ENCODE data around the gene KLC1. TPM values are rescaled to one million over a fixed set of nuclear protein-coding genes. Genes with fewer than 3 reads are reported as not detected.

The KLC1 gene
- total and polyA plus RNA-seq, 2 of the 13 experiments (the other 11 are each of a cell fraction or from before 2014, with no cell fraction given): 53.2 to 63.5 TPM

DNA sequence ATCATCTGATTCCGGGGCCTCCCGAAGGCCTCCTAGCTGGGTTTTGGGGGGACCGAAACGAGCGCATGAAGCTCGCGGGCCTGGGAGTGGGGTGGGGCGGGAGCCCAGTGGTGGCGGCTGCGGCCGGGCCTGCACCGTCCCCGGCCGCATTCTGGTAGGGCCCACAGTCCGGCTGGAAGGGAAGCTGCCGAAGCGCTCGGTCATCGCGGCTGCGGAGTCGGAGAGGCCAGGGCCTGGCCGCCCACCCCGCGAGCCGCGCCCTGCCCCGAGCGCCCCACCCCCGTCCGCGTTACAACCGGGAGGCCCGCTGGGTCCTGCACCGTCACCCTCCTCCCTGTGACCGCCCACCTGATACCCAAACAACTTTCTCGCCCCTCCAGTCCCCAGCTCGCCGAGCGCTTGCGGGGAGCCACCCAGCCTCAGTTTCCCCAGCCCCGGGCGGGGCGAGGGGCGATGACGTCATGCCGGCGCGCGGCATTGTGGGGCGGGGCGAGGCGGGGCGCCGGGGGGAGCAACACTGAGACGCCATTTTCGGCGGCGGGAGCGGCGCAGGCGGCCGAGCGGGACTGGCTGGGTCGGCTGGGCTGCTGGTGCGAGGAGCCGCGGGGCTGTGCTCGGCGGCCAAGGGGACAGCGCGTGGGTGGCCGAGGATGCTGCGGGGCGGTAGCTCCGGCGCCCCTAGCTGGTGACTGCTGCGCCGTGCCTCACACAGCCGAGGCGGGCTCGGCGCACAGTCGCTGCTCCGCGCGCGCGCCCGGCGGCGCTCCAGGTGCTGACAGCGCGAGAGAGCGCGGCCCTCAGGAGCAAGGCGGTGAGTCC, at the start of gene KLC1 (continued):
- TF ChIP-seq, protein P1, sequence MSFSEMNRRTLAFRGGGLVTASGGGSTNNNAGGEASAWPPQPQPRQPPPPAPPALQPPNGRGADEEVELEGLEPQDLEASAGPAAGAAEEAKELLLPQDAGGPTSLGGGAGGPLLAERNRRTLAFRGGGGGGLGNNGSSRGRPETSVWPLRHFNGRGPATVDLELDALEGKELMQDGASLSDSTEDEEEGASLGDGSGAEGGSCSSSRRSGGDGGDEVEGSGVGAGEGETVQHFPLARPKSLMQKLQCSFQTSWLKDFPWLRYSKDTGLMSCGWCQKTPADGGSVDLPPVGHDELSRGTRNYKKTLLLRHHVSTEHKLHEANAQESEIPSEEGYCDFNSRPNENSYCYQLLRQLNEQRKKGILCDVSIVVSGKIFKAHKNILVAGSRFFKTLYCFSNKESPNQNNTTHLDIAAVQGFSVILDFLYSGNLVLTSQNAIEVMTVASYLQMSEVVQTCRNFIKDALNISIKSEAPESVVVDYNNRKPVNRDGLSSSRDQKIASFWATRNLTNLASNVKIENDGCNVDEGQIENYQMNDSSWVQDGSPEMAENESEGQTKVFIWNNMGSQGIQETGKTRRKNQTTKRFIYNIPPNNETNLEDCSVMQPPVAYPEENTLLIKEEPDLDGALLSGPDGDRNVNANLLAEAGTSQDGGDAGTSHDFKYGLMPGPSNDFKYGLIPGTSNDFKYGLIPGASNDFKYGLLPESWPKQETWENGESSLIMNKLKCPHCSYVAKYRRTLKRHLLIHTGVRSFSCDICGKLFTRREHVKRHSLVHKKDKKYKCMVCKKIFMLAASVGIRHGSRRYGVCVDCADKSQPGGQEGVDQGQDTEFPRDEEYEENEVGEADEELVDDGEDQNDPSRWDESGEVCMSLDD (CRISPR knock-in tag; IDR thresholded peaks at IDR 0.05; ENCODE audit: borderline replicate concordance): peak; percentile 79; the same call in 1 of the 2 replicates
- TF ChIP-seq NR2F6 (IDR thresholded peaks at IDR 0.05): no peak
- 0 out of 2 replicates have a peak, but pooled peaks have one; percentile 8 for TF ChIP-seq NR2F6 (CRISPR knock-in tag; IDR thresholded peaks at IDR 0.05)
- peak; percentile 81 for TF ChIP-seq ZNF709 (CRISPR knock-in tag; IDR thresholded peaks at IDR 0.05)
- TF ChIP-seq ZNF382 (CRISPR knock-in tag; IDR thresholded peaks at IDR 0.05; ENCODE audit: borderline replicate concordance): no peak
- peak; percentile 55; the same call in 1 of the 2 replicates for TF ChIP-seq ZSCAN12 (CRISPR knock-in tag; IDR thresholded peaks at IDR 0.05)
- TF ChIP-seq, protein P2, sequence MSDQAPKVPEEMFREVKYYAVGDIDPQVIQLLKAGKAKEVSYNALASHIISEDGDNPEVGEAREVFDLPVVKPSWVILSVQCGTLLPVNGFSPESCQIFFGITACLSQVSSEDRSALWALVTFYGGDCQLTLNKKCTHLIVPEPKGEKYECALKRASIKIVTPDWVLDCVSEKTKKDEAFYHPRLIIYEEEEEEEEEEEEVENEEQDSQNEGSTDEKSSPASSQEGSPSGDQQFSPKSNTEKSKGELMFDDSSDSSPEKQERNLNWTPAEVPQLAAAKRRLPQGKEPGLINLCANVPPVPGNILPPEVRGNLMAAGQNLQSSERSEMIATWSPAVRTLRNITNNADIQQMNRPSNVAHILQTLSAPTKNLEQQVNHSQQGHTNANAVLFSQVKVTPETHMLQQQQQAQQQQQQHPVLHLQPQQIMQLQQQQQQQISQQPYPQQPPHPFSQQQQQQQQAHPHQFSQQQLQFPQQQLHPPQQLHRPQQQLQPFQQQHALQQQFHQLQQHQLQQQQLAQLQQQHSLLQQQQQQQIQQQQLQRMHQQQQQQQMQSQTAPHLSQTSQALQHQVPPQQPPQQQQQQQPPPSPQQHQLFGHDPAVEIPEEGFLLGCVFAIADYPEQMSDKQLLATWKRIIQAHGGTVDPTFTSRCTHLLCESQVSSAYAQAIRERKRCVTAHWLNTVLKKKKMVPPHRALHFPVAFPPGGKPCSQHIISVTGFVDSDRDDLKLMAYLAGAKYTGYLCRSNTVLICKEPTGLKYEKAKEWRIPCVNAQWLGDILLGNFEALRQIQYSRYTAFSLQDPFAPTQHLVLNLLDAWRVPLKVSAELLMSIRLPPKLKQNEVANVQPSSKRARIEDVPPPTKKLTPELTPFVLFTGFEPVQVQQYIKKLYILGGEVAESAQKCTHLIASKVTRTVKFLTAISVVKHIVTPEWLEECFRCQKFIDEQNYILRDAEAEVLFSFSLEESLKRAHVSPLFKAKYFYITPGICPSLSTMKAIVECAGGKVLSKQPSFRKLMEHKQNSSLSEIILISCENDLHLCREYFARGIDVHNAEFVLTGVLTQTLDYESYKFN (CRISPR knock-in tag; conservative IDR thresholded peaks at IDR 0.05): 0 out of 2 replicates have a peak, but pooled peaks have one; percentile 30
- TF ChIP-seq, protein P3, sequence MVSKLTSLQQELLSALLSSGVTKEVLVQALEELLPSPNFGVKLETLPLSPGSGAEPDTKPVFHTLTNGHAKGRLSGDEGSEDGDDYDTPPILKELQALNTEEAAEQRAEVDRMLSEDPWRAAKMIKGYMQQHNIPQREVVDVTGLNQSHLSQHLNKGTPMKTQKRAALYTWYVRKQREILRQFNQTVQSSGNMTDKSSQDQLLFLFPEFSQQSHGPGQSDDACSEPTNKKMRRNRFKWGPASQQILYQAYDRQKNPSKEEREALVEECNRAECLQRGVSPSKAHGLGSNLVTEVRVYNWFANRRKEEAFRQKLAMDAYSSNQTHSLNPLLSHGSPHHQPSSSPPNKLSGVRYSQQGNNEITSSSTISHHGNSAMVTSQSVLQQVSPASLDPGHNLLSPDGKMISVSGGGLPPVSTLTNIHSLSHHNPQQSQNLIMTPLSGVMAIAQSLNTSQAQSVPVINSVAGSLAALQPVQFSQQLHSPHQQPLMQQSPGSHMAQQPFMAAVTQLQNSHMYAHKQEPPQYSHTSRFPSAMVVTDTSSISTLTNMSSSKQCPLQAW (CRISPR knock-in tag; IDR thresholded peaks at IDR 0.05): peak; percentile 45; the same call in 1 of the 2 replicates
- no peak for TF ChIP-seq ZNF329 (CRISPR knock-in tag; IDR thresholded peaks at IDR 0.05; ENCODE audit: low read depth)
- no peak for TF ChIP-seq ZNF724P (CRISPR knock-in tag; IDR thresholded peaks at IDR 0.05; ENCODE audit: borderline replicate concordance)
- TF ChIP-seq KLF16 (CRISPR knock-in tag; IDR thresholded peaks at IDR 0.05): peak in 1 of 2 experiments; percentile 23; a peak in 1 of 4 replicates
- no peak for TF ChIP-seq ZNF781 (CRISPR knock-in tag; IDR thresholded peaks at IDR 0.05; ENCODE audit: borderline replicate concordance, not compliant biosample characterization)
- no peak for TF ChIP-seq PPARG (CRISPR knock-in tag; conservative IDR thresholded peaks at IDR 0.05)
- TF ChIP-seq MTF1 (CRISPR knock-in tag; IDR thresholded peaks at IDR 0.05): no peak
- TF ChIP-seq ZSCAN29 (CRISPR knock-in tag; conservative IDR thresholded peaks at IDR 0.05): peak; percentile 42; the same call in 1 of the 2 replicates
- no peak for TF ChIP-seq ZNF253 (CRISPR knock-in tag; IDR thresholded peaks at IDR 0.05; ENCODE audit: borderline replicate concordance)

Data from HepG2 (cell line).